IMR-90 (cell line): ENCODE results near the gene BLMH. TPM values are rescaled to one million over a fixed set of nuclear protein-coding genes. Genes with fewer than 3 reads are reported as not detected.

ENCODE experiments used
- ATAC-seq: fragments of 200-7000 bp; cut with Tn5 transposase; 2 replicates; pipeline ENCODE4 v1.9.1; 2020; ENCODE audit warnings: low read depth, mild to moderate bottlenecking, moderate library complexity
- BruUV-seq: library from RNA; stranded (reverse); fragments of 400-500 nt; replicated peaks from 2 replicates; lab custom pipeline; 2021; lab: Mats Ljungman, UMichigan
- CTCF ChIA-PET: fragments of 300-600 bp; formaldehyde crosslinking; extraction: SDS; loops from one replicate; lab custom pipeline; 2021; ENCODE audit warnings: antibody characterized with exemption; lab: Yijun Ruan, JAX
- POLR2A ChIA-PET: fragments of 300-600 bp; sonication (Branson Sonifier 250); formaldehyde crosslinking; loops from one replicate; lab custom pipeline; 2022; ENCODE audit warnings: antibody characterized with exemption; ENCODE audit not compliant: unreplicated experiment; lab: Charles Lee
- DNase-seq: peaks from one replicate; pipeline ENCODE4 v3.0.0; 2013
- H2AFZ ChIP-seq: replicated peaks from 2 replicates; pipeline ENCODE3; 2013; ENCODE audit warnings: low read length, mild to moderate bottlenecking; ENCODE audit not compliant: poor library complexity
- H2AK5ac ChIP-seq: 2 replicates; pipeline ENCODE4 v1.6.1; 2013; ENCODE audit warnings: low read depth, low read length, inconsistent platforms
- H2AK9ac ChIP-seq: replicated peaks from 2 replicates; pipeline ENCODE3; 2013; ENCODE audit warnings: mild to moderate bottlenecking, low read depth, low read length, moderate library complexity; ENCODE audit not compliant: poor library complexity
- H2BK120ac ChIP-seq: 2 replicates; pipeline ENCODE4 v1.6.1; 2013; ENCODE audit warnings: low read depth, low read length, inconsistent platforms
- H2BK15ac ChIP-seq: 3 replicates; pipeline ENCODE4 v1.6.1; 2013; ENCODE audit warnings: low read depth, low read length, inconsistent platforms
- H2BK20ac ChIP-seq: 2 replicates; pipeline ENCODE4 v1.6.1; 2013; ENCODE audit warnings: low read depth, mild to moderate bottlenecking, inconsistent platforms, low read length, moderate library complexity
- H2BK5ac ChIP-seq: 2 replicates; pipeline ENCODE4 v1.6.1; 2013; ENCODE audit warnings: mild to moderate bottlenecking, low read depth, low read length, inconsistent platforms; ENCODE audit not compliant: poor library complexity, severe bottlenecking
- H3K14ac ChIP-seq: replicated peaks from 2 replicates; pipeline ENCODE4 v1.6.1; 2013; ENCODE audit warnings: low read depth, low read length, inconsistent platforms
- H3K18ac ChIP-seq: 2 replicates; pipeline ENCODE4 v1.6.1; 2013; ENCODE audit warnings: low read depth, low read length, control low read depth
- H3K23ac ChIP-seq: 2 replicates; pipeline ENCODE4 v1.6.1; 2013; ENCODE audit warnings: low read depth, low read length, inconsistent platforms
- H3K27ac ChIP-seq: 2 replicates; pipeline ENCODE4 v1.5.1; 2013; ENCODE audit warnings: mild to moderate bottlenecking, control low read depth, low read length; ENCODE audit not compliant: insufficient read depth
- H3K27me3 ChIP-seq: 2 replicates; pipeline ENCODE4 v1.6.1; 2013; ENCODE audit warnings: low read length; ENCODE audit not compliant: control insufficient read depth, insufficient read depth
- H3K36me3 ChIP-seq: 2 replicates; pipeline ENCODE4 v1.6.1; 2013; ENCODE audit warnings: low read length, mixed read lengths; ENCODE audit not compliant: control insufficient read depth, insufficient read depth
- H3K4ac ChIP-seq: 2 replicates; pipeline ENCODE4 v1.6.1; 2013; ENCODE audit warnings: low read depth, low read length, inconsistent platforms
- H3K4me1 ChIP-seq: 2 replicates; pipeline ENCODE4 v1.6.1; 2013; ENCODE audit warnings: low read length, mixed read lengths; ENCODE audit not compliant: control insufficient read depth, insufficient read depth
- H3K4me2 ChIP-seq: 2 replicates; pipeline ENCODE4 v1.6.1; 2013; ENCODE audit warnings: low read depth, mild to moderate bottlenecking, control low read depth, low read length, moderate library complexity
- H3K4me3 ChIP-seq: 2 replicates; pipeline ENCODE4 v1.5.1; 2013; ENCODE audit warnings: low read depth, mild to moderate bottlenecking, control low read depth, low read length, moderate library complexity; ENCODE audit not compliant: insufficient read depth
- H3K56ac ChIP-seq: 2 replicates; pipeline ENCODE4 v1.6.1; 2013; ENCODE audit warnings: low read length, inconsistent platforms; ENCODE audit not compliant: insufficient read depth; ENCODE audit errors: extremely low read depth
- H3K79me1 ChIP-seq, 2 experiments: 2 replicates each; pipeline ENCODE4 v1.6.1; 2013; ENCODE audit warnings: low read length in 2 of 2, inconsistent platforms in 1 of 2, low read depth in 1 of 2
- H3K9ac ChIP-seq: 2 replicates; pipeline ENCODE4 v1.6.1; 2013; ENCODE audit warnings: low read depth, low read length, control low read depth
- H3K9me1 ChIP-seq: 2 replicates; pipeline ENCODE4 v1.6.1; 2013; ENCODE audit warnings: low read length, inconsistent platforms; ENCODE audit not compliant: insufficient read depth
- H3K9me3 ChIP-seq: 2 replicates; pipeline ENCODE4 v1.6.1; 2013; ENCODE audit warnings: low read length; ENCODE audit not compliant: control insufficient read depth, insufficient read depth
- H4K20me1 ChIP-seq: 2 replicates; pipeline ENCODE4 v1.6.1; 2013; ENCODE audit warnings: low read length, inconsistent platforms; ENCODE audit not compliant: insufficient read depth
- H4K5ac ChIP-seq: 2 replicates; pipeline ENCODE4 v1.6.1; 2013; ENCODE audit warnings: mild to moderate bottlenecking, low read depth, low read length, control low read depth
- H4K8ac ChIP-seq, 2 experiments: 2 replicates each; pipeline ENCODE4 v1.6.1; 2013; ENCODE audit warnings: low read depth in 2 of 2, low read length in 2 of 2, control low read depth in 1 of 2, inconsistent platforms in 1 of 2
- H4K91ac ChIP-seq: 2 replicates; pipeline ENCODE4 v1.6.1; 2013; ENCODE audit warnings: low read depth, low read length, inconsistent platforms; ENCODE audit not compliant: insufficient read depth
- BHLHE40 ChIP-seq: fragments of 150-350 bp; IDR thresholded peaks from 2 replicates; pipeline ENCODE4 v1.6.1; 2016; ENCODE audit warnings: mild to moderate bottlenecking, low read depth, low read length
- CEBPB ChIP-seq: IDR thresholded peaks from 2 replicates; pipeline ENCODE4 v1.6.1; 2012; ENCODE audit warnings: low read depth, low read length, improper control_type of control experiment
- ELK1 ChIP-seq: fragments of 150-350 bp; IDR thresholded peaks from 2 replicates; pipeline ENCODE4 v1.6.1; 2016; ENCODE audit warnings: low read depth, mild to moderate bottlenecking, low read length, moderate library complexity, borderline replicate concordance
- FOS ChIP-seq: fragments of 150-350 bp; IDR thresholded peaks from 2 replicates; pipeline ENCODE4 v1.6.1; 2016; ENCODE audit warnings: low read depth, low read length
- MAFK ChIP-seq: IDR thresholded peaks from 2 replicates; pipeline ENCODE4 v1.6.1; 2012; ENCODE audit warnings: low read depth, low read length, improper control_type of control experiment
- MAZ ChIP-seq: IDR thresholded peaks from 2 replicates; pipeline ENCODE4 v1.6.1; 2012; ENCODE audit warnings: low read depth, mild to moderate bottlenecking, low read length, improper control_type of control experiment, moderate library complexity, borderline replicate concordance
- MXI1 ChIP-seq: IDR thresholded peaks from 2 replicates; pipeline ENCODE4 v1.6.1; 2012; ENCODE audit warnings: low read depth, mild to moderate bottlenecking, low read length, moderate library complexity, borderline replicate concordance
- RAD21 ChIP-seq: IDR thresholded peaks from 2 replicates; pipeline ENCODE4 v1.6.1; 2012; ENCODE audit warnings: low read length, improper control_type of control experiment
- RCOR1 ChIP-seq: IDR thresholded peaks from 2 replicates; pipeline ENCODE4 v1.6.1; 2012; ENCODE audit warnings: mild to moderate bottlenecking, low read length, improper control_type of control experiment; ENCODE audit not compliant: insufficient replicate concordance
- RFX5 ChIP-seq: IDR thresholded peaks from 2 replicates; pipeline ENCODE4 v1.8.0; 2012; ENCODE audit warnings: low read depth, mild to moderate bottlenecking, low read length, moderate library complexity
- SMC3 ChIP-seq: fragments of 150-350 bp; IDR thresholded peaks from 2 replicates; pipeline ENCODE4 v1.6.1; 2016; ENCODE audit warnings: low read depth, mild to moderate bottlenecking, antibody characterized with exemption, low read length, moderate library complexity
- WGBS, 2 experiments: methylation state at CpG; one replicate each; pipeline versions ENCODE4 v1.1.5 to v1.1.7; 2013; ENCODE audit warnings: missing lambda C conversion rate in 2 of 2; ENCODE audit not compliant: insufficient read length in 1 of 2; ENCODE audit errors: extremely low coverage in 2 of 2; 5-methylcytosine and 5-hydroxymethylcytosine counted together
- dilution Hi-C: fragments of 300-500 bp; cut with HindIII; formaldehyde crosslinking; loops from one replicate; pipeline ENCODE4 v1.14.3; 2018; ENCODE audit warnings: low sequenced_read_pairs; ENCODE audit not compliant: unreplicated experiment
- in situ Hi-C: fragments of 300-500 bp; cut with MboI; formaldehyde crosslinking; loops from 3 replicates; pipeline ENCODE4 v1.14.3; 2019; ENCODE audit warnings: low sequenced_read_pairs, inconsistent platforms, mixed read lengths
- intact Hi-C: fragments of 100-400 bp; cut with micrococcal nuclease; formaldehyde crosslinking; loops from 2 replicates; pipeline ENCODE4 v1.10.0; 2022
- polyA plus RNA-seq, 3 experiments: library from polyadenylated mRNA; depleted of rRNA; stranded (reverse); fragments of >200 nt; gene quantifications; 2 replicates each; pipeline ENCODE4 v1.2.3, GENCODE V29; 2012; ENCODE audit warnings: low replicate concordance in 1 of 3
- total RNA-seq: library from RNA; depleted of rRNA; stranded (reverse); fragments of >200 nt; gene quantifications from 2 replicates; pipeline ENCODE4 v1.2.3, GENCODE V29; 2012
- TF ChIP-seq, protein P1 (sequence below): fragments of 150-350 bp; IDR thresholded peaks from 2 replicates; pipeline ENCODE4 v1.6.1; 2017; ENCODE audit warnings: mild to moderate bottlenecking, antibody characterized with exemption, low read length, low read depth
- TF ChIP-seq, protein P2 (sequence below): conservative IDR thresholded peaks from 2 replicates; pipeline ENCODE4 v1.5.1; 2012; ENCODE audit warnings: mild to moderate bottlenecking, low read depth, low read length, improper control_type of control experiment

BLMH gene
- total and polyA plus RNA-seq, 2 of the 4 experiments (the other 2 are of a cell fraction) = 17.3 to 20.8 TPM

GRCh38 chr17:30232824-30233427, 58.8 kb downstream of the BLMH start:
- H2BK15ac ChIP-seq = no peak overlapping the region
- no peak overlapping the region for H3K9ac ChIP-seq
- POLR2A ChIA-PET = no interaction called here
- no peak overlapping the region for H3K27ac ChIP-seq
- H3K18ac ChIP-seq = no peak overlapping the region
- H2BK5ac ChIP-seq = no peak overlapping the region
- no peak overlapping the region for H3K56ac ChIP-seq
- H4K20me1 ChIP-seq = no peaks in the 10 kb centered on the region
- no peak overlapping the region for H4K5ac ChIP-seq
- in situ Hi-C loops = no loop called here
- DNase-seq (no peak), ATAC-seq (no peak)
- H2BK20ac ChIP-seq = no peak overlapping the region
- no peaks in the 10 kb centered on the region for H3K36me3 ChIP-seq
- dilution Hi-C loops = no loop called here
- H3K14ac ChIP-seq = no peak overlapping the region
- H3K4me2 ChIP-seq = no peak overlapping the region
- H3K4me3 ChIP-seq = no peak overlapping the region
- H4K91ac ChIP-seq = no peak overlapping the region
- CTCF ChIA-PET = no interaction called here
- H3K27me3 ChIP-seq = peaks cover 77% of the 10 kb centered on the region
- no peaks in the 10 kb centered on the region for H3K9me1 ChIP-seq
- H3K4ac ChIP-seq = no peak overlapping the region
- no peak for TF ChIP-seq RFX5
- TF ChIP-seq, protein P1, sequence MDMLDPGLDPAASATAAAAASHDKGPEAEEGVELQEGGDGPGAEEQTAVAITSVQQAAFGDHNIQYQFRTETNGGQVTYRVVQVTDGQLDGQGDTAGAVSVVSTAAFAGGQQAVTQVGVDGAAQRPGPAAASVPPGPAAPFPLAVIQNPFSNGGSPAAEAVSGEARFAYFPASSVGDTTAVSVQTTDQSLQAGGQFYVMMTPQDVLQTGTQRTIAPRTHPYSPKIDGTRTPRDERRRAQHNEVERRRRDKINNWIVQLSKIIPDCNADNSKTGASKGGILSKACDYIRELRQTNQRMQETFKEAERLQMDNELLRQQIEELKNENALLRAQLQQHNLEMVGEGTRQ = no peak
- no peak for TF ChIP-seq SMC3
- TF ChIP-seq MAFK = no peak
- no peak for TF ChIP-seq RCOR1
- TF ChIP-seq MAZ = no peak
- TF ChIP-seq, protein P2, sequence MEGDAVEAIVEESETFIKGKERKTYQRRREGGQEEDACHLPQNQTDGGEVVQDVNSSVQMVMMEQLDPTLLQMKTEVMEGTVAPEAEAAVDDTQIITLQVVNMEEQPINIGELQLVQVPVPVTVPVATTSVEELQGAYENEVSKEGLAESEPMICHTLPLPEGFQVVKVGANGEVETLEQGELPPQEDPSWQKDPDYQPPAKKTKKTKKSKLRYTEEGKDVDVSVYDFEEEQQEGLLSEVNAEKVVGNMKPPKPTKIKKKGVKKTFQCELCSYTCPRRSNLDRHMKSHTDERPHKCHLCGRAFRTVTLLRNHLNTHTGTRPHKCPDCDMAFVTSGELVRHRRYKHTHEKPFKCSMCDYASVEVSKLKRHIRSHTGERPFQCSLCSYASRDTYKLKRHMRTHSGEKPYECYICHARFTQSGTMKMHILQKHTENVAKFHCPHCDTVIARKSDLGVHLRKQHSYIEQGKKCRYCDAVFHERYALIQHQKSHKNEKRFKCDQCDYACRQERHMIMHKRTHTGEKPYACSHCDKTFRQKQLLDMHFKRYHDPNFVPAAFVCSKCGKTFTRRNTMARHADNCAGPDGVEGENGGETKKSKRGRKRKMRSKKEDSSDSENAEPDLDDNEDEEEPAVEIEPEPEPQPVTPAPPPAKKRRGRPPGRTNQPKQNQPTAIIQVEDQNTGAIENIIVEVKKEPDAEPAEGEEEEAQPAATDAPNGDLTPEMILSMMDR = no peak
- TF ChIP-seq MXI1 = no peak
- no peak for TF ChIP-seq FOS
- no peak for TF ChIP-seq BHLHE40
- no peak for TF ChIP-seq CEBPB
- no peak for TF ChIP-seq RAD21
- no peak for TF ChIP-seq ELK1
- no peak overlapping the region for H3K23ac ChIP-seq
- intact Hi-C loops = no loop called here
- H3K9me3 ChIP-seq = no peaks in the 10 kb centered on the region; the same call in 1 of the 2 replicates
- peaks cover 4% of the 10 kb centered on the region; the same call in 1 of the 2 replicates for H3K4me1 ChIP-seq
- no peak overlapping the region for H2AFZ ChIP-seq
- H2AK9ac ChIP-seq = no peak overlapping the region
- no peak overlapping the region for H4K8ac ChIP-seq
- WGBS, 2 experiments = 76% methylated on average over 5 of the region's 11 CpGs; no CpG with 5 or more reads in 1 of the 2 experiments
- no TSS peak for BruUV-seq
- no peaks in the 10 kb centered on the region for H3K79me1 ChIP-seq
- no peak overlapping the region for H2AK5ac ChIP-seq
- no peak overlapping the region for H2BK120ac ChIP-seq
